GM19455 (cell line): Measurements from ENCODE around the gene FOXO3.
"Not testable (repeated sequence)": the region's sequence is repeated elsewhere in the genome, so short reads cannot be mapped to it uniquely, and the experiment has no call there.

Experiments used
- ATAC-seq: cut with Tn5 transposase; IDR thresholded peaks from one replicate; pipeline ENCODE4 v1.9.1; 2021; ENCODE audit not compliant: unreplicated experiment

FOXO3 gene

DNA sequence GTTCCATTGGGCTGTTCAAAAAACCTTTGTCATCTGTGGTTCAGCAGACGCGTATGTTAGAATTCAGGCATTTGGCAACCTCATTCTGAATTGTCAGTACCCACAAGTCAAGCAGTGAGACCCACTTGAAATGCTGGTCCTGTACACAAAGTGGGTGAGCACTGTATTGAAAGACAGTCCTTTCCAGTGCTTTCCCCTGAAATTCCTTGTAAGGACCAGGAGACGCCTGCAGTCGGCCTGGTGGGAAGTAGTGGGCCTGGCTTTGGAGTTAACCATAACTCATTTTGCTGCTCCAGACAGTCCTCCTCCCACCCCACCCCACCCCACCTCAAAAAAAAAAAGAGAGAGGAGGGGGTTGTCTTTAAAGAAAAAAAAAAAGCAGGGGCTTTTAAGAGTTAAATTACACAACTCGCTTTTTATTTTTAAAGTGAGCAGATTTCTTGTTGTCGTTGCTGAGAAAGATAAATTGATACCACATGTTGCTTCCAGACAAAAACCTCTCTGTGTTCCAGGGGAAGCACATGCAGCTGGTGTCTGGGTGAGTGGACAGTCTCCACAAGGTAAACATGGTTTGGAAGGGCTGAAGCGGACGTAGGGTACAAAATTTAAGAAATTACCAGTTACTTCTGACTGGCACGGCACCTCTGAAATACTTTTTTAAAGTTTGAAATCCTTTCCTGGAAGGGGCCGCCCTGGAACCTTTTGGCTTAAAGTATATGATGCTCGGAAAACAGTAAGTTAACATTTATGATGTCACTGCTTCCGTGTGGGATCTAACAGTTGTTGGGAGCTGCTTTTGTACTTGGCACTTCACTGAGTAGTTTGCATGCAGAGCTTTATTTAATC lies 95.3 kb downstream of the FOXO3 start:
- no peak for ATAC-seq

DNA sequence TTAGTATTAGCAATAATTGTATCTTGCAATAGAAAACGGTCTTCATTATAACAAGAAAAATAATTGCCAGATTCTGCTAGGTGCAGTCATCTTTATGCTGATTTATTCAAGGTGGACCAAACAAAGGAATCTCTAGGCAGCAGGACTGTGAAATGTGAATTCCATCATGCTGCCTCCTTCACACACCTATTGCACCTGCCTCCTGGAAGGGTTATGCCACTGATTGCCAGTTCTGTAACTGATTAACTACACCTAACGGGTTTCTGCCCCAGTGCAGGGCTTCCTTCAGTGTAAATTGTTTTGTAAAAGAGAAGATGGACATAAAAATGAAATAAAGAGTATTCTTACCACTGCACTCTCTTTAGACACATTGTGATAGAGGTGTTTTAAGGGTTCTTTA lies 96.1 kb downstream of the FOXO3 start:
- no peak for ATAC-seq

DNA sequence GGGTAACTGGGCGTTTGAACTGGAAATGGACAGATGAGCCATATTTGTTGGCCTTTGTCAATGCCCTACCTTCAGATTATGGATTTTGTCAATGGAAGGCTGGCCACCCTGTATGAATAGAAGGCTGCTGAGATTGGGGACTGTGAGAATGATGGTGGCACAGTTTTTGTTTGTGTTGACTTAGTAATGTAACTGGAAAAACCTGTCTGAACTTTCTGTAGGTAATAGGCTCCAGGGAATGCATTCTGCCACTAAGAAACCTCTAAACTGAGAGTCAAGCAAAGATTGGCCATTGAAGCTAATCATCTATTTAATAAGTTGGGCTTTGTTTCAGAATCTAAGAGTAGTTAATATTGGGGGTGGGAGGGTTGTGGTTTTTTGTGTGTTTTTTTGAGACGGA lies 97.5 kb downstream of the FOXO3 start:
- ATAC-seq = no peak

DNA sequence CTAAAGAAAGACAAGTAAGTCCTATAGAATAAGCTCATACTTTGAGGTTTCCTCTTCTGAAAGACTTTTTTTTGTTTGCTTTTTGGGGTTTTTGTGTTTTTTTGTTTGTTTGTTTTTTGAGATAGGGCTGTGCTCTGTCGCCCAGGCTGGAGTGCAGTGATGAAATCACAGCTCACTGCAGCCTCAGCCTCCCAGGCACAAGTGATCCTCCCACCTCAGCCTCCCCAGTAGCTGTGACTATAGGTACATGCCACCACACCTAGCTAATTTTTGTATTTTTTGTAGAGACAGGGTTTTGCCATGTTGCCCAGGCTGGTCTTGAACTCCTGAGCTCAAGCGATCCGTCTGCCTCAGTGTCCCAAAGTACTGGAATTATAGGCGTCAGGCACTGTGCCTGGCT lies 98.1 kb downstream of the FOXO3 start:
- ATAC-seq = not testable (repeated sequence)

DNA sequence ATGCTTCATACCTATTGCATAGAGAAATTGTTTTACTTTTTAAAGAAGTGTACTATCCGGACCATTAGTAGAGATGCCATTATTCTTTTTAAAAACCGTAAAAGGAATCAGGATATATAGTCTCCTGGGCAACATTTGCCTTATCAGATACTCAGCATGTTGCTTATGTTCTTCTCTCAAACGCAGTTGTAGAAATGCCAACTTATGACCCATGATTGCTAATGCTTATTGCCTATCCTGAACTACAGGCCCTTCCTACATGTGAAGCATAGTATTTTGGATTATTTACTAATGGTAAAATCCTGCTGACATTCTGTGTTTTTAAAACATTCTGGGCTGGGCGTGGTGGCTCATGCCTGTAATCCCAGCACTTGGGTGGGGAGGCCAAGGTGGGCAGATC lies 99.5 kb downstream of the FOXO3 start:
- ATAC-seq = no peak

DNA sequence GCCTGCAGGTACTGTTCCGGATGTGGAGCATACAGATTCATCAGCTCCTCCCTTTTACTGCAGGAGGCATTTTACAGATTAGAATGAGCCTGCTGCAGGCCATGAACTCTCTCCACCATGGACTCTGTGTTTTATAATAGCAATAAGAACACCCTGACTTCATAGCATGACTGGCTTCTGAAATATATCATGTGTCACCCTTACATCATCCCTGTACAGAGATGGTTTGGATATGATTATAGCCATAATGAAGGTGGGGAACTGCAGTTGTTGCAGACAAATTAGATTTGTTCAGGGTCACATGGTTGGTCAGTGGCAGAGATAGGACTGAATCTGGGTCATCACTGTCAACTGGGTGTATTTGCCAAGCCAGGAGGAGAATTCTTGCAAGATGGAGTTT lies 100.7 kb downstream of the FOXO3 start:
- ATAC-seq = no peak

DNA sequence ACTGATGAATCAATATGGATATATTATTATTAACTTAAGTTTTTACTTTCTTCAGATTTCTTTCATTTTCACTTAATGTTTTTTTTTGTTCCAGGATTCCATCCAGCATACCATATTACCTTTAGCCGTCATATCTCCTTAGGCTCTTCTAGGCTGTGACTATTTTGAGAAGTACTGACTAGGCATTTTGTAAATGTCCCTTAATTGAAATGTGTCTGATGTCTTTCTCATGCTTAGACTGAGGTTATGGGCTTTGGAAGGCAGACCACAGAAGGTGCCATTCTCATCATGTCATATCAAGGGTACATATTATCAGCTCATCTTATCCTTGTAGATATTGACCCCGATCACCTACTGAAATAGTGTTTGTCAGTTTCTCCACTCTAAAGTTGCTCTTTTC lies 101.3 kb downstream of the FOXO3 start:
- ATAC-seq = no peak

DNA sequence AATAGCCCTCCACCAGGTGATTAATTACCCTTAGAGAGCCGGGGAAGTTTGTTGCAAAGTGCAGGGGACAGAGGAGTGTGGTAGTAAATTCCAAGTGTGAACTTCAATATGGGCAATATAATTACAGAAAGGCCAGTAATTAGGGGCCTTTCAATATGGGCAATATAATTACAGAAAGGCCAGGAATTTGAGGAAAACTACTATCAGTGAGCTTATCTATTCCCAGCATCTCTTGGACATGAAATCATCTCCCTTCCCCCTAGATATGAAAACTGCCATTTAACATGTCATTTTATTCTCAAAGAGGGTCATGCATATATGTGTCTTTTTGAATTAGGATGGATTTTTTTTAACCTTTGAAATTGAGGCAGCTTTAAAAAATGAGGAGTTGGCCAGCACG lies 102.0 kb downstream of the FOXO3 start:
- no peak for ATAC-seq

DNA sequence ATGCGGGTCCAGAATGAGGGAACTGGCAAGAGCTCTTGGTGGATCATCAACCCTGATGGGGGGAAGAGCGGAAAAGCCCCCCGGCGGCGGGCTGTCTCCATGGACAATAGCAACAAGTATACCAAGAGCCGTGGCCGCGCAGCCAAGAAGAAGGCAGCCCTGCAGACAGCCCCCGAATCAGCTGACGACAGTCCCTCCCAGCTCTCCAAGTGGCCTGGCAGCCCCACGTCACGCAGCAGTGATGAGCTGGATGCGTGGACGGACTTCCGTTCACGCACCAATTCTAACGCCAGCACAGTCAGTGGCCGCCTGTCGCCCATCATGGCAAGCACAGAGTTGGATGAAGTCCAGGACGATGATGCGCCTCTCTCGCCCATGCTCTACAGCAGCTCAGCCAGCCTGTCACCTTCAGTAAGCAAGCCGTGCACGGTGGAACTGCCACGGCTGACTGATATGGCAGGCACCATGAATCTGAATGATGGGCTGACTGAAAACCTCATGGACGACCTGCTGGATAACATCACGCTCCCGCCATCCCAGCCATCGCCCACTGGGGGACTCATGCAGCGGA lies 102.9 kb downstream of the FOXO3 start:
- not testable (repeated sequence) for ATAC-seq

DNA sequence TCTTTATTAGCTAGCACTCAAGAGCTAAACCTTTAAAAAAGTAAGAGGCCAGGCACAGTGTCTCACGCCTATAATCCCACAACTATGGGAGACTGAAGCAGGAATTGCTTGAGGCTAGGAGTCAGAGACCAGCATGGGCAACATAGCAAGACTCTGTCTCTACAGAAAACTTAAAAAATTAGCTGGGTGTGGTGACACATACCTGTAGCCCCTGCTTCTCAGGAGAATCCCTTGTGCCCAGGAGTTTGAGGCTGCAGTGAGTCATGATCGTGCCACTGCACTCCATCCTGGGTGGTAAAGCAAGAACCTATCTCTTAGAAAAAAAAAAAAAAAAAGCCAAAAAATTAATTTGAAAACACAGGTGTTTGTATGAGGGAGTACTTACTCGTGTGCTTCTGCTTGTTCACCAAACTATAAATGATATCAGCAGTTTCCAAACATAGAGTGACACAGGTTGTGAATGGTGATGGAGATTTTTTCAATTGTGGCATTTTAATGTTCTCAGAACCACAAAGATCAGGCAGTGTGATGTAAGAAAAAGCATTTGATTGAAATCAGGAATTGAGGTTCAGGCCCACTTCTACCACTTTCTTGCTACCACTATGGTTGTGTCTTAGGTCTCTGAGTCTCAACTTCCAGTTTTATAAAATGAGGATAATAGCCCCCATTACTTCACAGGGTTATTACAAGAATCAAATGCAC lies 104.9 kb downstream of the FOXO3 start:
- ATAC-seq = no peak

DNA sequence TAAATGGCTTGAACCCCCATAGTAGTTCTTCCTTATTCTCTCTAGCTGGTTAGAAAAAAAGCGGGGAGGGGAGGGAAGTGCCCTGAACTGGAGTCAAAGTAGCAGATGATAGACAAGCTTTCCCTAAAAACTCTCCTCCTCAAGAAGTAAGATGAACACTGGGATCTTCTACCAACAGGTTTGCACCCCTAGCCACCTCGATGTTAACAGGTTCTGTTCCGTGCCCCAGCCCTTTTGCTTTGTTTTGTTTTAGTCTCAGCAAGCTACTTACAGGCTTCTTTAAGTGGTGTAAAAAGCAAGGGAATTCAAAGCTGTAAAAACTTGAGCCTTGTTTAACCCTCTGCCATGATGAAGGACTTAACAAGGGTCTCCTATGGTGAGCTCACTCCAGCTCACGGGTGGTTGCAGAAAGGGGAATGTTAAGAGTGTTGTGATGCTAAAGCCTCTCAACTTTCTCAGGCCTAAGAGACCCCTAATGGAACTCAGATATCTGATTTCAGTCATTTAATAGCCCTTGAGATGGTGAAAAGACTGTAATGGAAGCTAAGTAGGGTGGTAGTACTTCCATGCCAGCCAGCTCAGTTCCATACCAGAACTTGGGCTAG lies 106.0 kb downstream of the FOXO3 start:
- ATAC-seq = no peak

DNA sequence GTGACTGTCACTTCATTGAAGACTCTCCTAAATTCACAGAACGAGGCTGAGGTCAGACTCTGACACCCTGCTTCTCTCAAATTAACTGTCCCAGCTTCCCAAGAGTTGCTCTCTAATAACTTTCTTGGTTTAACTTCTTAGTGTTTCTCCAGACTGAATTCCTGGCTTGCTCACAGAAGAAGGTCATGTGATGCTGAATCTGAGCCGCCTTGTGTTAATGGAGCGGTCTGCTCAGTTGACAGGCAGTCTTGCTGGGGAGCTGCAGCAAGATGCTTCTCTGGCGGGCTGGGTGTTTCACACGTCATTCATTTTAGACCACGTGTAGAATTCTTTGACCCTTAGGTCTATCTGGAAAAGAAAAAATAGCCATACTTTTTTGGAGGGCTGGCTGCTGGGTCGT lies 107.3 kb downstream of the FOXO3 start:
- no peak for ATAC-seq

DNA sequence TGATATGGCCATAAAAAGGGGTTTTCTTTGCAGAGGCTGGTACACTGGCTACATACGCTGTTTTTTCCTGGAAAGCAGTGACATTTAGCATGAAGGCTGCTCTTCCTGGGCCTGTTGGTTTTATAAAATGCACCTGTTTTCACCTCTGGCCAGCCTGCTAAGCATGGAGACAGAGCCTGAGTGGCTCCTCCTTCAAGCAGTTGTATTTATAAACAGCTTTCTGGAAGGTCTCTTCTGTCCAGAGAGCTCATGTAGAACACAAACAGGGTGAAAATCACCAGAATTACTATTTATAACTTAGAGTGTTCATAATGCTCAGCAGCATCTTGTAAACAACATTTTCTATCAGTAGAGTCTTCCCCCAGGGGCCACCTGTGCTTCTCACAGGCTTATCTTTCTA lies 109.0 kb downstream of the FOXO3 start:
- ATAC-seq = no peak

DNA sequence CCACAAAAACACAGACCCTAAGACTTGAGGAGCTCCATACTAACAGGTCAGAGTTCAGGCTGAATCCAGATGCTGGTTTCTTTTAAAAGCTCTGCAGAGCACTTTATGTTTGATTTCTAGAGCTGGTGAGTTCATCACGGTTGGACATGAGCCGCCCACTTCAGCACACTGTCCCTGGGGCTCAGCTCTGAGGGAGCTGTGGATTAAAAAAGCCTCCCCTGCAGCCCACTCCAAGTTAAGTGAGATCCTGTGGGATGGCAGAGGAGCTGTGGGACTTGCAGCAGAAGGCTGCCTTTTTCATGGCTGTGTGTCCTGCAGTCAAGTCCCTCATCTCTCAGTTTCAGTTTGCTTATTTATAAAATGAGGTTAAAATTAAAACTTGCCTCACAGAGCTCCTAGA lies 110.5 kb downstream of the FOXO3 start:
- ATAC-seq = no peak

DNA sequence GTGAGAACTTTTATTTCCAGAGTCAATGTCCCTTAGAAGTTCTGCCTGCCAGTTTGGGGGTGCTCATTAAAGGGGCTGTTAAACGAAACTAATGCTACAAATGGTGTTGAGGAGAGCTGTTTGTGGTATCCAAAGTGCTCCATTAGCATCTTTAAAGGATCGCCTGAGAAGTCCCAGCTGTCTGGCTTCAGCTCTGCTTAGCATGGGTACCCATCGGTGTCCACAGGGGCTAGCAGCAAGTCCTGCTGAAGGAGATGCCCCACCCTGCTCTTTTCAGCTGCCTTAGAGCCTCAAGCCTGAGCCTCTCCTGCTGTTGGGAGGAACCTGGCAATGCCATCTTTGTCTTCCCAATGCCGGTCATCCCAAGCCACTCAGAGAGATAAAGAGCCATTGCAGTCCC lies 111.1 kb downstream of the FOXO3 start:
- ATAC-seq = no peak

DNA sequence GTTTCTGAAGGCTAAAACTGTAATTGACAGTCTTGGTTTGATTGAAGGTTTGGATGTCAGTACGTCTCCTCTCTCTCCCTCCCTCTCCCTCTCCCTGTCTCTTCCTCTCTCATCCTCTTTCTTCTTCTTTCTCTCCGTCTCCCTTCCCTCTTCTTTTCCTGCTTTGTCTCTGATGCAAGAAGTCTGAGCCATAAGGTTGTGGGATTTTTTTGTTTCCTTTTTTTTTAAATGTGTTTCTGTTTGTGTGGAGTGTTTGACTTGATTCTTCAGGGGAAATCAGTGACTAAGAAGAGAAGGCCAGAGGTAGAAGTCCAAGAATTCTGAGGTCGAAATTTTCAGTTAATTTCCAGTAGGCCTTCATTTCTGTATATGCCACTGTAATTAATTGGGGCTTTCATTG lies 111.9 kb downstream of the FOXO3 start:
- ATAC-seq = no peak

DNA sequence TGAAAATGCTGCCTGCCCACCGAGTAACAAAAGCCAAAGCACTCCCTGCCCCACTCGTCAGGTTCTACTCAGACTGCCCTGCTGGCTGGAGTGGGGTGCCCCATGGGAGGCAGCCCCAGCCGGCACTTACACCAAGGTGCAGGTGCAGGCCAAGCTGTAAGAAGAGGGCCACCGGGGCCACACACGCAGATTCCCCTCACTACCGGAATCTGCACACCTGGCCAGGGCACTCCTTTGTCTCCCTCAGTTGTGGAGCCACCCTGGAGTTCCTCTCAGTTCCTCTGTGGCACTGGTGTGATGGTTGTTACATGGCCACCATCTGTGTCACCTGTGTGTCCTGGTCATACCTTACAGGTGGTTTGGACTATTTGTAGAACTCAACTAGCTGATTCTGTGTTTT lies 112.4 kb downstream of the FOXO3 start:
- ATAC-seq = no peak

DNA sequence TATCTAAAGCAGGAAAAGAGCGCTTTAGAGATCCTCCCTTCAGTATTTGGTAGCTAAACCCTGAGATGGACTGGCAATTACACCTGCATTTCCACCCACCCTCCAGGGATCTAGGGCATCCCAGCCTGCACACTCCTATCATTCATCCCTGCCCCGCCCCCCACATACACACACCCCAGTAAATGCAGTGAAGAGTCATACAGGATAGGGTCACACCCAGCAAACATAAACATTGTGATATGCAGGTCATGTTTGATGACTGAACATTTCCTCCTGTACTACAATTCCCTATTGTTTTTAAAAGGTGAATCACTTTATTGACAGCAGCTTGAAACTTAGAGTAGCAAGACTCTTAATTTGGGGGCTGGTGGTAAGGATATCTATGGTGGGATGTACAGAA lies 112.9 kb downstream of the FOXO3 start:
- no peak for ATAC-seq

DNA sequence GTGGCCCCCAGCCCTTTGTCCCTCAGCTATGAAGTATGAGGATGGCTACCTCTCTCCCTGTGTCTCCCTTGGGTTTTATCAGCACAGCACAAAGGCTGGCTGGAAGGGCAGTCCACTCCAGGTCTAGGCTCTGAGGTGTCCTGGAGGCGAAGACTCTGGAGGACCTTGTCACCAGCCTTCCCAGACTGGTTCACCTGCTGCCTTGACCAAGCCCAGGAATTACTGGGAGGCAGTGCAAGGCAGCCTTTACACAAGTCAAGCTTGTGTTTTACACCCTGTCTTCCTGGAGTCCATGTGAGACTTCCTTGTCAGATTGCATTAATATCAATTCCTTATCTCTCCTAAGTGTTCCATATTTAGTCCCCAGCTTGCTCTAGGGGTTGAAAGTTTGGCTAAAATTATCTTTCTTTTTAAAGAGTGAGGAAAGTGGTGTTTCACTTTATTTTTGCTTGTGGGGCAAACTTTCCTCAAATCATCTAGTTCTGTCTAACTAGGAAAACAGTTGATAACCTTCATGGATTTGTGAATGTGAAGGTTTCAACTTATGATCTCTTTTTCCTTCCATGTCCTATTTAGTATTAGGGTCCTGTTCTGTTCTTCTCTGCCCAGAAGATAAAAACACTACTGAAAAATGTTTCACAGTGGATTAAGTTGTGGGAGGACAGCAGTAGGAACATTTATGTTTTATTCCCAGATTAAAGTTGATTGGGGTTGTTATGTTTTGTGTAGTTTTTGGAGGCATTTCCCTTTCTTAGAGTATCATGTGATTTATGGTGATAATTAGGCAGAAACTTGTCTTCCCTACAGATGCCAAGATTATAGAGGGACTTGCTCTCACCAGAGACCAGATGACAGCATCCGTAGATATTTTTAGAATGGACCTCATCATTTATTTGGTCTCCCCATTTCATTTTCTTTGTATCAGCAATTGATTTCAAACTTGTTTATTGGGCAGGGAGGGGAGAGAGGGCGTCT lies 114.8 kb downstream of the FOXO3 start:
- no peak for ATAC-seq

DNA sequence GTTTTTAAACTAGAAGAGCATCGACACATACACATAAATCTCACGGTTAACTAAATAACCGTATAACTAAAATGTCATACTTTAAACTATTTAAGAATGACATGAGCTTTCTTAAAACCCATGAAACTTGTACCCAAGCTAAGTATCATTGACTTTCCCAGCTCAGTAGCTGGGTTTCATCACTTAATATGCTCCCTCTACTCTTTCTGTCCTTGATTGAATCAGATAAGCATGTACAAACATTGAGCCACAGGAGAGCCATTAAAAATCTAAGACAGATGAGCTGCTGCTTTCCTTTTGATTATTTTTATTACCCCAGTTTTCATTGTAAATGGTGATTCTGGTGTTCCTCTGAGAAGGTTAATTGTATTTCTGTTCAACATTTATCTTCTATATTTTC lies 115.8 kb downstream of the FOXO3 start:
- ATAC-seq = no peak

DNA sequence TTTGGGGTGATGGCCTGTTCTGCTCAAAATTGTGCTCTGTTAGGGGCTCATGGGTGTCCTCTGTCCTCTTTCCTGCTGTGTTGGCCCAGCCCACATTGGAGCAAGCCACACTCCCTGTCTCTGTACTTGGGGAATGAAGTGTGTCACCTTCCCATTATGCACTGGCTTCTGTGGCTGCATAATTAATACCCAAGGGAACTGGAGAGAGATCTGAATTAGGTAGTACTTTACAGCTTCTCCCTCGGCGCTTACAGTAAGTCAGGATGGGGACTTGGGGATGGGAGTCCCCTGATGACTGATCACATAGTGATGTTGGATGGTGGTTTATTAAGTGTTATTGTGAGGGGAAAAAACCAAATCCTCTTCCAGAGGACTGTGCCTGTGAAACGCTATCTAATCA lies 116.6 kb downstream of the FOXO3 start:
- ATAC-seq = no peak
